Measurements from ENCODE around the gene WDR90.
A peak's percentile ranks its signal among the peaks of the same experiment; 100 is the strongest.

Gene WDR90

DNA sequence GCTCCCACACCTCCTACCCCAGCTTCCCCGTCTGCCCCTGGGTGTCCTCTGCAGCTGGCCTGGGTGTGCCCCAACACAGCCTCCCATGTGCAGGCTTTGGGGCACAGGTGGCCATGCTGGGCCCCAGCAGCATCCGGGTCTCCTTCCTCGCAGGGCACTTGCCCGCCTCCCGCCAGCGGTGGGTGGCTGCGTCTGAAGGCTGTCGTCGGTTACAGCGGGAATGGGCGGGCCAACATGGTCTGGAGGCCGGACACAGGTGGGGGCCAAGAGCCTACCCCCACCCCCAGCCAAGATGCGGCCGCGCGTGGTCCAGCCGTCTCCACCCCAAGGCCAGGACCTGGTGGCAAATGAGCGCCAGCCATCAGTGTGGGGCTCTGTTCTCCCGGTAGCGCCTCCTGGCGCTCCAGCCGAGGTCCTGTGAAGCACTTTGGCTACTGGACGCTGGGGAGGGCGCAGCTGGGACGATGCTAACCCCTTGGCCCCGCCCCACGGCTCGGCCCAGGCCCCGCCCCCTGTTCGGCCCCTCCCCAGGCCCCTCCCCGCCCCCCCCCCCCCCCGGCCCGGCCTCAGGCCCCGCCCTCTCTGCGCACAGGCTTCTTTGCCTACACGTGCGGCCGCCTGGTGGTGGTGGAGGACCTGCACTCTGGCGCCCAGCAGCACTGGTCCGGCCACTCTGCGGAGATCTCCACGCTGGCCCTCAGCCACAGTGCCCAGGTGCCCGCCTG lies 11.5 kb downstream of the WDR90 start:
- DNase-seq (ENCODE audit: low spot score), result no peak

DNA sequence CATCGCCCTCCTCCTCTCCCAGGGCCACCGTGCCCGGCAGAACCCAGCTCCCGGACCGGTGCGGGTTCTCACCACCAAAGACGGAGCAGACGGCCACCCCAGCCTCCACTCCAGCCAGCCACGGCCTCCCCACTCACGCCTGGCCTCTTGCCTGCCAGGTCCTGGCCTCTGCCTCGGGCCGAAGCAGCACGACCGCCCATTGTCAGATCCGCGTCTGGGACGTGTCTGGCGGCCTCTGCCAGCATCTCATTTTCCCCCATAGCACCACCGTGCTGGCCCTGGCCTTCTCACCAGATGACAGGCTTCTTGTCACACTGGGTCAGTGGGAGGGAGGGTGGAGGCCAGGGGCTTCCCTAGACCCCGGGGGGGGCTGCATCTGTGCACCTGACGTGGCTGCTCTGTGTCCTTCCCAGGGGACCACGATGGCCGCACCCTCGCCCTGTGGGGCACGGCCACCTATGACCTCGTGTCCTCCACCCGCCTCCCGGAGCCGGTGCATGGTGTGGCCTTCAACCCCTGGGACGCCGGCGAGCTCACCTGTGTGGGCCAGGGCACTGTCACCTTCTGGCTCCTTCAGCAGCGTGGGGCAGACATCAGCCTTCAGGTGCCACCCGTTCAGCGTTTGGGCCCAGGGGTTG lies 12.1 kb downstream of the WDR90 start:
- no peak for DNase-seq (ENCODE audit: low spot score)

DNA sequence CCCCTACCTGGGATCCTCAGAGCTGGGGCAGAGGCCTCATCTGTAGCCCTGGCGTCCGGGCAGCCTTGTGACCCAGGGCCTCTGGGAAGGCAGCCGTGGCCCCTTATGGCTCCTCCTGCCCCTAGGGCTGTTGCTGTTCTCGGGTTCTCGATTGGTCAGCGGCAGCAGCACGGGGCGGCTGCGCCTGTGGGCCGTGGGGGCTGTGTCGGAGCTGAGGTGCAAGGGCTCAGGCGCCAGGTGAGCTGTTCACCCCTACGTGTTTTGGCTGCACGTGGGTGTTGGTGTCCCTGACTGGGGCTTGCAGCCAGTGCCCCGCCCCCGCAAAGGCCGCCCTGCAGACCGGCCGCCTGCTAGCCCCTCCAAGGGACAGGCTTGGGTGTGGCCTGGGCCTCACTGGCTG lies 12.9 kb downstream of the WDR90 start:
- DNase-seq (ENCODE audit: low spot score), result no peak

DNA sequence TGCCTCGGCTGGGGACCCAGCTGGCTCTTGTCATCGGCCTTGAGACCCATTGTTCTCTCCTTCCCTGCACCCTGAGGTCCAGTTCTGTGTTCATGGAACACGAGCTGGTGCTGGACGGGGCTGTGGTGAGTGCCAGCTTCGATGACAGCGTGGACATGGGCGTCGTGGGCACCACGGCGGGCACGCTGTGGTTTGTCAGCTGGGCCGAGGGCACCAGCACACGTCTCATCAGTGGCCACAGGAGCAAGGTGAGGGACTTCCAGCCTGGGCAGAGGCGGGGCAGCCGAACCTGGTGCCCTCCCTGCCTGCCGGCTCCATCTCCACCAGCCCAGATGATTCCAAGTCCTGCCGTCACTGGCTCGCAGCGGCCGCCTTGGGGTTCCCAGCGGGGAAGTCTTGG lies 13.4 kb downstream of the WDR90 start:
- DNase-seq (ENCODE audit: low spot score), result no peak

DNA sequence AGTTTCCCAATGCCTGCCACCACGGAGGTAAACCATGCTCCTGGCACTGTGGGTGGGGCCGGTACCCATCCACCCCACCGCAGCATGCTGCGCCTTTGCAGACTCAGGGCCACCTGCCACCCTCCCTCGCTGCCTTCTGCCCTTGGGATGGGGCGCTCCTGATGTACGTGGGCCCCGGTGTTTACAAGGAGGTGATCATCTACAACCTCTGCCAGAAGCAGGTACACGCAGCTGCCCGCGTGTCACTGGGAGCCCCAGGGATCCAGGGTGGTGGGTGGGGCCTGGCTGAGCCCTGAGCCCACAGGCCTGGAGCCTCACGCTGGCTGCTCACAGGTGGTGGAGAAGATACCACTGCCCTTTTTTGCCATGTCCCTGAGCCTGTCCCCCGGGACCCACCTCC lies 17.4 kb downstream of the WDR90 start:
- DNase-seq (ENCODE audit: low spot score), result no peak

DNA sequence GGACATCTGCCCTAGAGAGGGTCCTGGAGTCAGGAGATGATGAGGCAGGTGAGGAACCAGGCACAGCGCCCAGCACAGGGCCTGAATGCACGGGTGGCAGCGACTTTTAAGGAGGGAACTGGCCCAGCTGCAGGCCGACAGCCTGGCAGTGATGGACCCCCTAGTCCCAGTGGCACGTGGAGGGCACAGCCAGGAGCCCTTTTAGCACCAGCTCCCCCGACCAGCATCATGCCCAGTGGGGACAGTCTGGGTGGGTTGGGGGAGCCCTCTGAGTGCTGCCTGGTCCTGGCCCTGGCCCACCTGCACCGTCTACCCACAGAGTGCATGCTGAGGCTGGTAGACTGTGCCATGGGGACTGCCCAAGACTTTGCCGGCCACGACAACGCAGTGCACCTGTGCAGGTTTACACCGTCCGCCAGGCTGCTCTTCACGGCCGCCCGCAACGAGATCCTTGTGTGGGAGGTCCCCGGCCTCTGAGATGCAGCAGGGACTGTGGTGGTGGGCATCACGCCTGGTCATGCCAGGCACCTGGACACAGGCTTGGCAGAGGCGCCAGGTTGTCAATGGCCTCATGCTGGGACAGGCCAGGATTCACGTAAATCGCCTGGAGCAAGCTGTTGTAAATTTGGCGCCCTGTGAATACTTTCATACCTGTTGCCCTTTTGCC lies 18.1 kb downstream of the WDR90 start:
- no peak for DNase-seq (ENCODE audit: low spot score)

DNA sequence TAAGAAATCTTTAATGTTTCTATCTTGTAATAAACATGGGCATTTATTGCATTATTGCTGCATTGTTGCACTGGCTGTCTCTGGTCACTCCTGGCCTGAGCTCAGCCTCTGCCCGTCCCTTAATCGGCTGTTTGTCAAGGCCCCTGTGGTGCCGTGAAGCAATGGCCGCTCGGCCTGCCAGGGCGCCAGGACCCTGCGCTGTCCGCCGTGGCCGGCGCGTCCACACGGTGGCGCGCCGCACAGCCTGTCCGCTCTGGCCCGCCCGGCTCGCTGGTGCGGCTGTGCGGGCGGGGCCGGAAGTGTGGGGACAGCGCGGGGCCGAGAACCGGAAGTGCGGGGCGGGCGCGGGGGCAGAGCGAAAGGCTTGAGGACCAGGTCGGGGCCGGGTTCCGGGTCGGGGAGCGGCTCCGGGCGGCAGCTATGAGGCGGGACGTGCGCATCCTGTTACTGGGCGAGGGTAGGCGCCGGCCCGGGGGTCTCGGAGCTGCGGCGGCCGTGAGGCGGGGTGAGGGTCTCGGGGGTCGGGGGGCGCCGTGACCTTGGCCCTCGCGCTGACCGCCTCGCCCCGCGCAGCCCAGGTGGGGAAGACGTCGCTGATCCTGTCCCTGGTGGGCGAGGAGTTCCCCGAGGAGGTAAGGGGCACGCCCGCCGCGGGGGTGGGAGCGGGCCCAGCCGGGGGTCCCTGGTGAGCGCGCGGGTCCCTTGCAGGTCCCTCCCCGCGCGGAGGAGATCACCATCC lies 18.8 kb downstream of the WDR90 start, which contains the start of gene RHOT2:
TSS of gene RHOT2 (plus strand) at position 353 of the 739 bp plus-strand sequence. CDS start at position 421, 68 bp downstream.
- DNase-seq (ENCODE audit: low spot score), result peak; percentile 95

DNA sequence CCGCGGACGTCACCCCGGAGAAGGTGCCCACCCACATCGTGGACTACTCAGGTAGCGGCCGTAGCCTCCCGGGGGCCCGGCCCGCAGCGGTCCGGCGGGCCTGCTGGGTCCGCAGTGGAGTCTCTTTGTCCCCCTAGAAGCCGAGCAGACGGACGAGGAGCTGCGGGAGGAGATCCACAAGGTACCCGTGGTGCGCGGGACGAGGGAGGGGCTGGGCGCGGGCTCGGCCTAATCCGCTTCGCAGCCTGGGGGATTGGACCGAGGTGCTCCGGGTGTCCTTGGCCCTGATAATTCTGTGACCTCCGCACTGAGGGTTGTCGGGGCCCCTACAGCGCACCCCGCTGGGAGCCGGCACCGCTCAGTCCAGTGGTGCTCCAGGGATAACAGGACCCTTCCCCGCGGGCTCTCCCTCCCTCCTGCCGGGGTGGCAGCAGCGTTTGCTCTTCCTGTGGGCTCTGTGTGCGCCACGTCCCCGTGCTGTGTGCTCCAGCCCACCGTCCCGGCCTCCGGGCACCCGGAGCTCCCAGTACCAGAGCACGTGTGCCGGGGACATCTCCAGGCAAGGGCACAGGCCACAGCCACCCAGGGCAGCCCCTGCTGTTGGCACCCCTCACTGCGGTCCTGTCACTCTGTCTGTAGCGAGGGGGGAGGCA lies 19.5 kb downstream of the WDR90 start:
- no peak for DNase-seq (ENCODE audit: low spot score)

DNA sequence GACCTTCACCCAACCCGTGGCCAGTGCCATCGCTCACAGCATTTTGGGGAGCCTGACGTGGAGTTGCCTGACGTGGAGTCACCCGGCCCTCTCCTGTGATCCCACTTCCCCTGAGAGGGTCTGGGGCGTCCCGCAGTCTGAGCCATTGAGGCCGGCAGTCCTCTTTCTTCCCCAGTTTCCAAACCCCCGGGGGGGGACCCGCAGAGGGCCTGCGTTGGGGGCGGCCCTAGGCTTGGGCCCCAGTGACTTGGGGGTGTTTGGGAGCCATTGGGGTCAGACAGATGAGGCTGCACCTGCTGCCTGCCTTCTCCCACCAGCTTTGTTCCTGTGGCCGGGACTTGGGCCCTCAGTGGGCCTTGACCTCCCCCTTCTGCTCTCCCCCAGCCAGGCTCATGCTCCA lies 20.5 kb downstream of the WDR90 start:
- no peak for DNase-seq (ENCODE audit: low spot score)

DNA sequence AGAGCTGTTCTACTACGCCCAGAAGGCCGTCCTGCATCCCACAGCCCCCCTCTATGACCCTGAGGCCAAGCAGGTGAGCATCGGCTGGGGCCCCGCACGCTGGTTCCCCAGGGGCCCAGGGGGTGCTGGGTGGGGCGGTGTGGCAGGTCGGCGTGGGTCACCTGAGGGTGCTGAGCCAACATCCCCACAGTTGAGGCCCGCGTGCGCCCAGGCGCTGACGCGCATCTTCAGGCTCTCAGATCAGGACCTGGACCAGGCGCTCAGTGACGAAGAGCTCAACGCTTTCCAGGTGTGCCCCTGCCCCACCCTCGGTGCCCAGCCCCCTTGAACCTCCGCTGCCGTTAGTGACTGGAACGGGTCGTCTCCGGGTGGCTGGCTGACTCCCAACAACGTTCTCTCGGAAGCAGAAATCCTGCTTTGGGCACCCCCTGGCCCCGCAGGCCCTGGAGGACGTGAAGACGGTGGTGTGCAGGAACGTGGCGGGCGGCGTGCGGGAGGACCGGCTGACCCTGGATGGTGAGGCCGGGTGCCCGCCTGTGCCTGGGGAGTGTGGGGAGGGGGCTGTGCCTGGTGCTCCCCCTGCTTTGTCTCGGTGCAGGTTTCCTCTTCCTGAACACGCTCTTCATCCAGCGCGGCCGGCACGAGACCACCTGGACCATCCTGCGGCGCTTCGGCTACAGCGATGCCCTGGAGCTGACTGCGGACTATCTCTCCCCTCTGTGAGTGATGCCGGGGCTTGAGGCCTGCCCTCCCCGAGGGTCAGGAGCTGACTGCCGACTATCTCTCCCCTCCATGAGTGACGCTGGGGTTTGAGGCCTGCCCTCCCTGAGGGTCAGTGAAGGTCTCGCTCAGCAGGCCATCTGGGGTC lies 21.6 kb downstream of the WDR90 start:
- no peak for DNase-seq (ENCODE audit: low spot score)

DNA sequence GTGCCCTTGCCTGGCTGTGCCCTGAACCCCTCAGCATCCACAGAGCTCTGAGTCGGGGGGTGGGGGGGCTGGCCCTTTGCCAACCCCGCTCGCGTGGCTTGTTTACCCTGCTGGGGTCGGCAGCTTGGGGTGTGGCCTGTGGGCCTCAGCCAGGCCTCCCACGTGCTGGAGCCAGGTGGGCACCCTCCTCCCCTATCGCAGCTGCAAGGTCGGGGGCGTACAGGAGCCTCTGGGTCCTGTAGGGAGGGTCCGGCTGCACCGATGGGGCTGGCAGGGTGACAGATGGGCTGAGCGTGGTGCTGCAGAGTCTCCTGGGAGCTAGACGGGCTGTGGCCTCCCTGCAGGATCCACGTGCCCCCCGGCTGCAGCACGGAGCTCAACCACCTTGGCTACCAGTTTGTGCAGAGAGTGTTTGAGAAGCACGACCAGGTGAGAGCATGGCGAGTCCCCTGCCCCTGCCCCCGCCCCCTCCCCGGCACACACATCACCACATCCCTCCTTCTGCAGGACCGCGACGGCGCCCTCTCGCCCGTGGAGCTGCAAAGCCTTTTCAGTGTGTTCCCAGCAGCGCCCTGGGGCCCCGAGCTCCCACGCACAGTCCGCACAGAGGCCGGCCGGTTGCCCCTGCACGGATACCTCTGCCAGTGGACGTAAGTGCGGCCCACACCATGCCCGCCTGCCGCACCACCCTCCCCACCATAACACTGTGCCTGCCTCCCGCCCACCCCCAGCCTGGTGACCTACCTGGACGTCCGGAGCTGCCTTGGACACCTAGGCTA lies 22.4 kb downstream of the WDR90 start:
- no peak for DNase-seq (ENCODE audit: low spot score)

DNA sequence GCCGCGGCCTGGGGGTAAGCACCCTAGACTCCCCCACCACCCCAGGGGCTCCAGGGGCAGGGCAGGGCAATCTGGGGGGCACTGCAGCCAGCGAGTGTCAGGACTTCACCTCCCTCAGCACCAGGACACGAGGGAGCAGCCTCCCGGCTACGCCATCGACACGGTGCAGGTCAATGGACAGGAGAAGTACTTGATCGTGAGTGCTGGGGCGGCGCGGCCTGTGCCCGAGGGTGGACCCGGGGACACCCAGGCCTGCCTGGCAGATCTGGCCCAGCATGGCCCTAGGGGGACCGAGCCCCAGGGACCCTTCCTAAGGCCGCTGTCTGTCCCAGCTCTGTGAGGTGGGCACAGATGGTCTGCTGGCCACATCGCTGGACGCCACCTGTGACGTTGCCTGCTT lies 23.2 kb downstream of the WDR90 start:
- no peak for DNase-seq (ENCODE audit: low spot score)

DNA sequence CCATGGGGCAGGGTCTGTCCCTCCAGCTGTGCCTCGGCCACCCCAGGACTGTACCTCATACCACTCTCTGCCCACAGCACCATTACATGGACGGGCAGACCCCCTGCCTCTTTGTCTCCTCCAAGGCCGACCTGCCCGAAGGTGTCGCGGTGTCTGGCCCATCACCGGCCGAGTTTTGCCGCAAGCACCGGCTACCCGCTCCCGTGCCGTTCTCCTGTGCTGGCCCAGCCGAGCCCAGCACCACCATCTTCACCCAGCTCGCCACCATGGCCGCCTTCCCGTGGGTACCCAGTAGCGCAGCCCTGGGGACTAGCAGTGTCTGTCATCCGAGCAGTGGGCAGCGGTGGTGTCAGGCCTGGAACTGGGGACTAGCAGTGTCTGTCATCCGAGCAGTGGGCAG lies 23.7 kb downstream of the WDR90 start:
- no peak for DNase-seq (ENCODE audit: low spot score)

DNA sequence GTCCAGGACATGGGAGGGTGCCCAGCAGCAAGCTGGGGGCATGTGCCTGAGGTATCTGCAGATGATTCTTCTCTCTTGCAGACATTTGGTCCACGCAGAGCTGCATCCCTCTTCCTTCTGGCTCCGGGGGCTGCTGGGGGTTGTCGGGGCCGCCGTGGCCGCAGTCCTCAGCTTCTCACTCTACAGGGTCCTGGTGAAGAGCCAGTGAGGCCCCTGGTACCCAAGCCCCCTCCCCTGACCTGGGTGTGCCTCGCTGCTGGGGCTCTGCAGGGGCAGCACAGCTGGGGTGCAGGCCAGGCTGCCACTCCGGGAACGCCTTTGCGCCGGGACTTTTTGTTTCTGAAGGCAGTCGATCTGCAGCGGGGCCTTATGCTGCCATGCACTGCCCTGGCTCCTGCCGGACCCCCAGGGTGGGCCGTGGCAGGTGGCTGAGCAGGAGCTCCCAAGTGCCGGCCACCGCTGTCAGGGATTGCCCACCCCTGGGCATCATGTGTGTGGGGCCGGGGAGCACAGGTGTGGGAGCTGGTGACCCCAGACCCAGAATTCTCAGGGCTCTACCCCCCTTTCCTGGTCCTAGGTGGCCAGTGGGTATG lies 24.3 kb downstream of the WDR90 start:
- no peak for DNase-seq (ENCODE audit: low spot score)

DNA sequence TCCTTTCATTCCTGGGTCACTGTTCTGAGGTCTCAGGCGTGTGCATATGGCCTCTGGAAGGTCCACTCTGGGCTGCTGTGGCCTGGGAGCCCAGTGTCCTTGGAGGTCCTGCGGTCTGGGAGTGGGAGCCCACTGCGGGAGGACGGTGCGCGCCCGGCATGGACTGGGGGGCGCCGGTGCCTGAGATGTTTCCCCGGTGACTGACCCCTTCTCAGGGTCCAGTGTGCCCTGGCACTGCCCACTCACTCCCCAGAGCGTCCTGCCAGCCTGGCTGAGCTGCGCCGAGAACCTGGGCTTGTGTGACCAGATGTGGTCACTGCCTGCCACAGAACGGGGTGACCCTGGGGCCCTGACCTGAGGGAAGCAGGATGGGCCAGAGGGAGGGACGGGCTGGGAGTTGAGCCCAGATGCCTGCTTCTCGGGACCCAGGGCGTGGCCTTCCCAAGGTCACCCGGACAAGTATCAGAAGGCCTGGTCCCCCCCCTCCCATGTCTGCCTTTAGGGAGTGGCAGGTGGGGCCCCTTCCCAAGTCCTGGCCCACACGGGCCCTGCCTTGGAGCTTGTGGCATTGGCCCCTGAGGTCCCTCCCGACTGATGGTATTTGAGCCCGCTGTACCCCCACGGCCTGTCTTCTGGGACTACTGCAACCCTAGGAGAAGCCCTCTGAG lies 25.2 kb downstream of the WDR90 start:
- DNase-seq (ENCODE audit: low spot score), result no peak

DNA sequence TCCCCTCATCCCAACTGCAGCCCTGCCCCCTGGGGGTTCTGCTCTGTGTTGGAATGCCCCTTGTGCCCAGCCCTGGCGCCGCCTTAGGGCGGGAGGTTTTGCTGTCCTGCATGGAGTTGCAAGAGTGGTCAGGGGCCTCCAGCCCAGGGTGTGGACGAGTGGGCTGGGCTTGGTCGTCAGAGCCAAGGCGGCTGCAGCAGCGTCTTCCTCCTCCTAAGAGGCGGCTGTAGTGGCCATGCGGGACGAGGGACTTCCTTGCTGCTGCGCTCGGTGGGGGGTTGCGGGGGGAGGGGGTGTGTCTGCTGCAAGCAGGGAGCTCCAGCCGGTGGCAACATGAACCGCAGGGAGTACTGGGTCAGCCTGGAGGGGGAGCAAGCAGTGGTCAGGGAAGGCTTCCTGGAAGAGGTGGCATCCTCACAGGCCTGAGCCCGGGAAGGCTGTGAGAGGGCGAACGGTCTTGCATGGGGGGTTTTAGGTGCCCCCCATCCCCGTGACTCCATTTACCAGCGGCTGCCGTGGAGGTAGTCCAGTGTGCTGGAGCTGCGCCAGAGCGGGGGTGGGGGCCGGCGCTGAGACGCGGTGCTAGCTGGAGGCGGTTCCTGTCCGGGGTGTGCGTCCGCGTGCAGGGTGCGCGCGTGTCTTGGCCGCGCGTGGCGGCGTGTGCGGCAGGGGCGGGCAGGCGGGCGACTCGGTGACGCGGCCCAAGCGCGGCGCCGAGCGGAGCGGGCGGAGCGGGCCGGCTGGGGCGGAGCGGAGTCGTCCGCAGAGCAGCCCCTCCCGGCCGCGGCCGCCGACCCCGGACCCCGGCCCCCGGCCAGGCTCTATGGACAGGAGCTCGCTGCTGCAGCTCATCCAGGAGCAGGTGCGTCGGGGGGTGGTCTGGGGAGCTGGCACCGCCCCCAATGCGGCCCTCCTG lies 26.1 kb downstream of the WDR90 start, which contains the start of gene RHBDL1:
TSS of gene RHBDL1 (plus strand) at position 704 of the 916 bp plus-strand sequence. CDS start at position 824, 120 bp downstream.
- DNase-seq (ENCODE audit: low spot score), result no peak

DNA sequence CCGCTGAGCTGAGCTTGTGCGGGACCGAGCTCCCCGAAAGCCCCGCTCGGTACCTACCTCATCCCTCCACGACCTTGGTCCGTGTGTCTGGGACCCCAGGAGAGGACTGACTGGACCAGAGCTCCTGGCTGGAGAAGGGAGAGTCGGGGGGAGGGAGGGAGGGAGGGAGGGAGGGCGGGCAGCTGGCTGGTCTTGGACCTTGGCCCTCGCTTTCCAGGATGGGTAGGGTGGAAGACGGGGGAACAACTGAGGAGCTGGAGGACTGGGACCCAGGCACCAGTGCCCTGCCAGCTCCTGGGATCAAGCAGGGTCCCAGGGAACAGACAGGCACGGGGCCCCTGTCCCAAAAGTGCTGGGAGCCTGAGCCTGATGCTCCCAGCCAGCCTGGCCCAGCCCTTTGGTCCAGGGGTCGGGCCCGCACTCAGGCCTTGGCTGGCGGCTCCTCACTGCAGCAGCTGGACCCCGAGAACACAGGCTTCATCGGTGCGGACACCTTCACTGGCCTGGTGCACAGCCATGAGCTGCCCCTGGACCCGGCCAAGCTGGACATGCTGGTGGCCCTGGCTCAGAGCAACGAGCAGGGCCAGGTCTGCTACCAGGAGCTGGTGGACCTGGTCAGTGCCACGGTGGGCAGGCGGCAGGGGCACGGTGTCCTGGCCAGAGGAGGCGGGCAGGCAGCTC lies 26.9 kb downstream of the WDR90 start:
- no peak for DNase-seq (ENCODE audit: low spot score)

DNA sequence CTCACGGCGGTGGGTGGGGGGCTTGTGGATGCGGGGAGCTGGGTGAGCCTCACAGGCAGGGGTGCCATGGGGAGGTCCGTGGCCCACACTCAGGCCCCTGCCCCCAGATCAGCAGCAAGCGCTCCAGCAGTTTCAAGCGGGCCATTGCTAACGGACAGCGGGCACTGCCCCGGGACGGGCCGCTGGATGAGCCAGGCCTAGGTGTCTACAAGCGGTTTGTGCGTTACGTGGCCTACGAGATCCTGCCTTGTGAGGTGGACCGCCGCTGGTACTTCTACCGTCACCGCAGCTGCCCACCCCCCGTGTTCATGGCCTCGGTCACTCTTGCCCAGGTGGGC lies 27.4 kb downstream of the WDR90 start:
- DNase-seq (ENCODE audit: low spot score), result no peak
